Stimulated activated CD4-positive, alpha-beta T cell treated with anti-CD3 and anti-CD28 coated beads, Interleukin-15, amount 100 ng/mL, for 24 hours (primary cell): ENCODE data around the gene ZPLD1.

Experiments
- DNase-seq: peaks from one replicate; pipeline ENCODE4 v3.0.0-alpha.2; 2020

The ZPLD1 gene

GRCh38 chr3:102471001-102471400 is 36.2 kb downstream of the ZPLD1 start:
- DNase-seq: no peak

GRCh38 chr3:102471491-102471890 is 36.7 kb downstream of the ZPLD1 start:
- DNase-seq: no peak

- no peak for DNase-seq
Measured at GRCh38 chr3:102473648-102474047, 38.8 kb downstream of the ZPLD1 start.

GRCh38 chr3:102474207-102474606 is 39.4 kb downstream of the ZPLD1 start:
- DNase-seq: no peak

GRCh38 chr3:102476198-102476597 is 41.4 kb downstream of the ZPLD1 start:
- no peak for DNase-seq

- DNase-seq: no peak
Measured at GRCh38 chr3:102478160-102478559, 43.3 kb downstream of the ZPLD1 start.

- DNase-seq: no peak
Measured at GRCh38 chr3:102480139-102480538, 45.3 kb downstream of the ZPLD1 start.

GRCh38 chr3:102481050-102481449 is 46.2 kb downstream of the ZPLD1 start:
- no peak for DNase-seq

GRCh38 chr3:102483556-102483955 is 48.7 kb downstream of the ZPLD1 start:
- no peak for DNase-seq

GRCh38 chr3:102484363-102484762 is 49.5 kb downstream of the ZPLD1 start:
- DNase-seq: no peak

- DNase-seq: no peak
Measured at GRCh38 chr3:102485701-102486100, 50.9 kb downstream of the ZPLD1 start.

- no peak for DNase-seq
Measured at GRCh38 chr3:102488331-102488730, 53.5 kb downstream of the ZPLD1 start.

GRCh38 chr3:102492300-102492699 is 57.5 kb downstream of the ZPLD1 start:
- DNase-seq: no peak

GRCh38 chr3:102497571-102497970 is 62.8 kb downstream of the ZPLD1 start:
- no peak for DNase-seq

- DNase-seq: no peak
Measured at GRCh38 chr3:102505542-102505941, 70.7 kb downstream of the ZPLD1 start.

- no peak for DNase-seq
Measured at GRCh38 chr3:102510663-102511062, 75.8 kb downstream of the ZPLD1 start.

- no peak for DNase-seq
Measured at GRCh38 chr3:102511168-102511567, 76.4 kb downstream of the ZPLD1 start.

- no peak for DNase-seq
Measured at GRCh38 chr3:102511639-102512038, 76.8 kb downstream of the ZPLD1 start.

- DNase-seq: no peak
Measured at GRCh38 chr3:102512734-102513504, 78.1 kb downstream of the ZPLD1 start.

- DNase-seq: no peak
Measured at GRCh38 chr3:102514241-102514640, 79.4 kb downstream of the ZPLD1 start.

GRCh38 chr3:102521246-102521645 is 86.4 kb downstream of the ZPLD1 start:
- no peak for DNase-seq

GRCh38 chr3:102525624-102526023 is 90.8 kb downstream of the ZPLD1 start:
- DNase-seq: no peak

GRCh38 chr3:102526865-102527264 is 92.0 kb downstream of the ZPLD1 start:
- no peak for DNase-seq

- DNase-seq: no peak
Measured at GRCh38 chr3:102528727-102529126, 93.9 kb downstream of the ZPLD1 start.
